Activated CD8-positive, alpha-beta memory T cell treated with anti-CD3 and anti-CD28 coated beads, Interleukin-2, amount 10 ng/mL, durations not matched to agents 7 days and 5 days (primary cell): ENCODE results near the gene MAT1A. TPM values are rescaled to one million over a fixed set of nuclear protein-coding genes. Genes with fewer than 3 reads are reported as not detected.
A peak's percentile ranks its signal among the peaks of the same experiment; 100 is the strongest.
"Not testable (repeated sequence)": the region's sequence is repeated elsewhere in the genome, so short reads cannot be mapped to it uniquely, and the experiment has no call there.

Source experiments
- ATAC-seq: fragments of 150-1000 bp; cut with Tn5 transposase; one replicate; pipeline ENCODE4 v1.10.0; 2021; ENCODE audit warnings: moderate library complexity
- CTCF ChIA-PET: fragments of 350-600 bp; sonication (Branson Sonifier 250); formaldehyde crosslinking; loops from one replicate; lab custom pipeline; 2021; ENCODE audit warnings: antibody characterized with exemption; lab: Charles Lee
- DNase-seq: peaks from one replicate; pipeline ENCODE4 v3.0.0-alpha.2; 2020
- H3K27ac Mint-ChIP-seq: one replicate; pipeline ENCODE4 v1.8.0; 2021; ENCODE audit warnings: mild to moderate bottlenecking, mixed read lengths
- H3K27me3 Mint-ChIP-seq: one replicate; pipeline ENCODE4 v1.8.0; 2021; ENCODE audit warnings: mixed read lengths
- H3K36me3 Mint-ChIP-seq: one replicate; pipeline ENCODE4 v1.8.0; 2021; ENCODE audit warnings: mild to moderate bottlenecking, mixed read lengths
- H3K4me1 Mint-ChIP-seq: one replicate; pipeline ENCODE4 v1.8.0; 2021; ENCODE audit warnings: mixed read lengths
- H3K4me3 Mint-ChIP-seq: one replicate; pipeline ENCODE4 v1.8.0; 2021; ENCODE audit warnings: mild to moderate bottlenecking, moderate library complexity, mixed read lengths
- H3K9me3 Mint-ChIP-seq: one replicate; pipeline ENCODE4 v1.8.0; 2022; ENCODE audit warnings: low read depth, mixed read lengths
- total RNA-seq, 2 experiments: library from RNA; stranded (reverse); gene quantifications; one replicate each; pipeline ENCODE4 v1.2.3, GENCODE V29; 2021

The MAT1A gene
- total RNA-seq, 2 experiments from 2014 or later: not detected

DNA sequence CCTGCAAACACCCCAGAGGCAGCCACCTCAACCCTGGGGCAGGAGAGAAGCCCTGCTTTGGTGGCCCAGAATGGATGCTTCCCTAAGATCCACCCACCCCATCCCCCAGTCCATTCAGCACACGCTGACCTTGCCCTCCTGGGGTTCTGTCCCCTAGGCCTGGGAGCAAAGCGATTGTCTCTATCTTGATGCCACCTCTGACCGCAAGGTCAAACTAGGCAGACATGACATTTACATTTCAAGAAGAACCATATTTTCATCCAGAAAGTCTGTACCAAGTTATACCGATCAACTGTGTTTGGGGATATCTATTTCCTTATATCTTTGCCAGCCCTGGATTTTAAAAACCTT is 23.0 kb downstream of the MAT1A start:
- Mint-ChIP-seq H3K9me3 (peaks cover 4% of the 10 kb centered on the region), H3K4me1 (no peaks in the 10 kb centered on the region), H3K4me3 (no peak overlapping the region), H3K27ac (no peak overlapping the region), H3K27me3 (peaks cover 35% of the 10 kb centered on the region), H3K36me3 (no peaks in the 10 kb centered on the region)
- CTCF ChIA-PET: no interaction called here
- no peak for ATAC-seq
- DNase-seq: no peak

DNA sequence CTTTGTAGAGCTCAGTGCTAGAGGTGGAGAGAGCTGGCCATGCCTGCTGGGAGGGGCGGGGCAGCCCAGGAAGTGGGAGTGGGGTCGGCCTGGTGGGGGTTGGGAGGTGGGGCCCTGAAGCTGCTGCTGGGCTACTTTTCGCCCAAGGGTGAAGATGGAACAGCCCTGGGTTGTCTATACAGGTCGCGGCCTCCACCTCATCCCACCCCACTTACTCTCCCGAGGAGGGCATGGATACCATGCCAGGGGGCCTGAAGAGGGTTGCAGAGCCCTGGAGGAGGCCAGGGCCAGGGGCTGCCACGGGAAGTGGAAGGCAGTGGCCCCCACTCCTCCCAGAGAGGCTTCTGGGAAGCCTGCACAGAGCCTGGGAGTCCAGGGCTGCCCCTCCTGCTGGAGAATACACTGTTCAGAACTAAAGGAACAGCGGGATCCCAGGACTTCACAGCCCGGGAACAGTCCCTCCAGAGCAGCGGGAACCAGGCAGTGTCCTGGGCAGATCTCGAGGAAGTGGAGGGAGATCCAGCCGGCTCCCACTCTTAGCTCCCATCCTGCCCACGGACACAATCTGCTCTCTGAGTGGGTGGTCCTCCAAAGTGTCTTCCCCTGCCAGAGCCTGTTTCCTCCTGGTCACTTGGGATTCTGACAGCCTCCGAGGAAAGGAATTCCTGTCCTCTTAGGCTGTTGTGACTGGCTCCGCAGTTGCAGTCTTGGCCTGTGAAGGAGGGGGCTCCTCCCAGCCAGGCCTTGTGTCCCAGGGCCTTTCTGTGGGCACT is 23.5 kb downstream of the MAT1A start:
- no peak overlapping the region for H3K4me3 Mint-ChIP-seq

GRCh38 chr10:80264081-80265056 is 25.1 kb downstream of the MAT1A start:
- H3K27me3 Mint-ChIP-seq: peaks cover 35% of the 10 kb centered on the region
- H3K4me3 Mint-ChIP-seq: no peak overlapping the region
- ATAC-seq (no peak), DNase-seq (no peak)
- H3K4me1 Mint-ChIP-seq: no peaks in the 10 kb centered on the region
- no peak overlapping the region for H3K27ac Mint-ChIP-seq
- H3K36me3 Mint-ChIP-seq: no peaks in the 10 kb centered on the region
- CTCF ChIA-PET: interaction anchor here (2.0 kb wide), 1 partner anchor 121 kb away, joined by 7 read pairs; no protein-coding TSS in a partner anchor
- peaks cover 4% of the 10 kb centered on the region for H3K9me3 Mint-ChIP-seq

More for the DNA sequence above, 23.5 kb downstream of the MAT1A start:
- peaks cover 35% of the 10 kb centered on the region for H3K27me3 Mint-ChIP-seq
- H3K9me3 Mint-ChIP-seq: peaks cover 4% of the 10 kb centered on the region
- no peaks in the 10 kb centered on the region for H3K4me1 Mint-ChIP-seq
- no peak for ATAC-seq
- CTCF ChIA-PET: no interaction called here
- H3K36me3 Mint-ChIP-seq: no peaks in the 10 kb centered on the region
- no peak for DNase-seq
- H3K27ac Mint-ChIP-seq: no peak overlapping the region

DNA sequence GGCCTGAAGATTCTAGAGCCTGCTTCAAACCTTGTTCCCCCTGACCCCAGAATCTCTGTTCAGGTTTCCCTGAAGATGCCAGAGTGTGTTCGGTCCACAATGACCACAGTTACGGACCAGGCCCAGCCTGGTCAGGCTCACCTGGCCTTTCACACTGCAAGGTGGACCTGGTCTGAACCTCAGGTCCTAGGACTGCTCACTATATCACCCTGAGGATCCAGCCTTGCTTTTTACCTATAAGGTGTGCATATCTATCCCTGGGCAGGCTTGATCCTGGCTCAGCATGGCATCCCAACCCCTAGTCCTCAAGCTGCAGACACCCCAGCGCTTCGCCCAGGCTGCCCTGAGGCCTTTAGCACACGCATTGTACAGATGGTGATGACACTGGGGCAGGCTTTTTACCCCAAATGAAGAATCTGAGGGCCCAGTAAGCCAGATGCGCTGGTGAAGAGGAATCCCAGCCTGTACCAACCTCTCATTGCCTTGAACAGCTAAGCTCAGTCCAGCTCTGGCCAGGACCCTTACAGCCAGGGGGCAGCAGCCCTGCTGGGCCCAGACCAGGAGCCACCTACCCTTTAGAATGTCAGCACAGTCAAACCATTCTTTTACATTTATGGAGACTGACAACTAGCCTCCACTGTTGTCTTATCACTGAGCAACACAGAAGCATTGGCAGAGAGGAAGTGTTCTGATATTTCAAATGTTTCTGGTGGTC is 28.0 kb downstream of the MAT1A start:
- Mint-ChIP-seq H3K4me1 (no peaks in the 10 kb centered on the region), H3K27me3 (peaks cover 24% of the 10 kb centered on the region), H3K27ac (no peak overlapping the region), H3K36me3 (no peaks in the 10 kb centered on the region), H3K9me3 (peaks cover 4% of the 10 kb centered on the region), H3K4me3 (no peak overlapping the region)
- CTCF ChIA-PET: interaction anchor here (0.7 to 5.0 kb wide), 16 partner anchors 8 to 209 kb away, joined by 3 to 43 read pairs (median 3); partner anchors contain the start of gene PRXL2A
- peak; percentile 25 for DNase-seq
- no peak for ATAC-seq

DNA sequence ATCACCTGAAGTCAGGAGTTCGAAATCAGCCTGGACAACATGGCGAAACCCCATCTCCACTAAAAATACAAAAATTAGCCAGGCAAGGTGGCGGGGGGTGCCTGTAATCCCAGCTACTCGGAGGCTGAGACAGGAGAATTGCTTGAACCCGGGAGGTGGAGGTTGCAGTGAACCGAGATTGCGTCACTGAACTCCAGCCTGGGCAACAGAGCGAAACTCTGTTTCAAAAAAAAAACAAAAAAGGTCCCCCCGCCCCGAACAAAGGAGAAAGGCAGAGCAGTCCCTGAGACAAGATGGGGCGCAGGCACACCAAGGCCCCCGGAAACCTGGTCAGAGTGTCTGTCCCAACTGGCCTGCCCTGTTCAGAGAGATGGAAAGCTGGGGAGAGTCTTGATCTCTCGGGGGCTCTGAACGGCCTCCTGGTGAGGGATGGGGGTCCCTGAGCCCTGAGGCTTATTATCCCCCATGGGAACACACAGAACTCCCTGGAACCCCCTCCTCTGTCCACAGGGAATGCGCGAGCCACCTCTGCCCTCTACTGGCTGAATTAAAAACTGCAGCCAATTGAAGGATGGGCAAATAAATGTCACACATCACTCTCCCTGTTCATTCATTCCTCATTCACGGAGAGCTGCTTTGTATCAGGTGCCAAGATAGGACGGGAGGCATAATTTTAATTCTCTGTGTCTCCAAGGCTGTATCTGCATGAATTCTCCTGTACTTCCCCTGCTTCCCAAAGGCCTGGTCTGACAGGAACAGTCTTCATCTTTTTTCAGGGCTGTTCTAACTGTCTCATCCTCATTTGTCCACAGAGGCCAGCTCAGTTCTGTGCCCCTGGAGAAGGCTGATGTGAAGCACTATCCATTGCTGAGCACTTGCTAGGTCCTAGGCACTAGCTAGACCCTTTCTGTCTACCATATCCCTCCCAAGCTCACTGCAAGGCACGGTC is 28.9 kb downstream of the MAT1A start:
- Mint-ChIP-seq H3K4me1 (no peaks in the 10 kb centered on the region), H3K27ac (no peak overlapping the region), H3K27me3 (peaks cover 24% of the 10 kb centered on the region), H3K4me3 (no peak overlapping the region), H3K36me3 (no peaks in the 10 kb centered on the region), H3K9me3 (peaks cover 4% of the 10 kb centered on the region)
- ATAC-seq (peak; percentile 66), DNase-seq (peak; percentile 52)
- CTCF ChIA-PET: interaction anchor here (0.6 to 5.0 kb wide), 18 partner anchors 8 to 211 kb away, joined by 3 to 43 read pairs (median 3); partner anchors contain the start of gene PRXL2A

GRCh38 chr10:80259405-80259871 is 30.0 kb downstream of the MAT1A start:
- CTCF ChIA-PET: interaction anchor here (0.7 to 5.0 kb wide), 3 partner anchors 37 to 158 kb away, joined by 3 to 43 read pairs (median 13); no protein-coding TSS in a partner anchor
- Mint-ChIP-seq H3K27ac (no peak overlapping the region), H3K27me3 (peaks cover 19% of the 10 kb centered on the region), H3K4me3 (no peak overlapping the region), H3K4me1 (peaks cover 2% of the 10 kb centered on the region), H3K36me3 (peaks cover 1% of the 10 kb centered on the region), H3K9me3 (peaks cover 4% of the 10 kb centered on the region)
- ATAC-seq (no peak), DNase-seq (no peak)

DNA sequence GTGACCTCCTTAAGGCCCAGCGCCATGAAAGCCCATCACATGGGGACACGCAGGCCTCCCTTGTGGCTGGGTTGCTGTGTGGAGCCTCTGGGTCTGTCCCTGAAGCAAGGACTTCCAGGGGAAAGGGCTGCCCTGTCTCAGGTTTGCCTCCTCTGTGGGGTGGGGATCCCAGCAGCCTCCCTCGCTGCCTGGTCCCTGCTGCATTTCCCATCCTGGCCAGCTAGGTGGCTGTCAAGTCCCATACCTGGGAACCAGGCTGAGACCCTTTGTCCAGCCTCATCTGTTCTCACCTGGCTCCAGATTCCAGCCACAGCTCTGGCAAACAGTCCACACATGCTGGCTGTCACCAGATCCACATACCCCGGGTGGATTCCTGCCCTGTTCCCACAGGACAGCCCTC is 32.7 kb downstream of the MAT1A start:
- H3K27ac Mint-ChIP-seq, DNase-seq, CTCF ChIA-PET, H3K9me3 Mint-ChIP-seq, H3K36me3 Mint-ChIP-seq, H3K4me3 Mint-ChIP-seq, H3K27me3 Mint-ChIP-seq, ATAC-seq: not testable (repeated sequence)
- peaks cover 25% of the 10 kb centered on the region for H3K4me1 Mint-ChIP-seq

DNA sequence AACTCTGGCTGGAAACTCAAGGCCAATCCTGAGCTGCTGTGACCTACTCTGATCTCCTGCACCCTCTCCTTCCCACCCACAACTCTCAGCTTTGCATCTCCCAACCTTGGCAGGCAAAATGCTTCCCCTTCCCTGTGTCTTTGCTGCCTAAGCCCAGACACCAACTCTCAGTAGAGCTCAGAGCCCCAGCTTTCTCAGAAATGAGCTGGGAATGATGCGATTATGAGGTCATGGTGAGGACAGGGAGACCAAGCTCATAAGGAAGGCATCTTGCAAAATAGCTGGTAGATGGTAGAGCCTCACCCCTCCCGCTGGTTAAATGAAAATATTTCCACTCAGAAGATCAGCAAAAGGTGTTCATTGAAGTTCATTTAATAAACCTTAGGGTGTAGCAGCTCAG is 34.7 kb downstream of the MAT1A start:
- H3K9me3 Mint-ChIP-seq, DNase-seq, H3K27me3 Mint-ChIP-seq, H3K27ac Mint-ChIP-seq, ATAC-seq, CTCF ChIA-PET, H3K4me3 Mint-ChIP-seq, H3K36me3 Mint-ChIP-seq: not testable (repeated sequence)
- peaks cover 26% of the 10 kb centered on the region for H3K4me1 Mint-ChIP-seq

DNA sequence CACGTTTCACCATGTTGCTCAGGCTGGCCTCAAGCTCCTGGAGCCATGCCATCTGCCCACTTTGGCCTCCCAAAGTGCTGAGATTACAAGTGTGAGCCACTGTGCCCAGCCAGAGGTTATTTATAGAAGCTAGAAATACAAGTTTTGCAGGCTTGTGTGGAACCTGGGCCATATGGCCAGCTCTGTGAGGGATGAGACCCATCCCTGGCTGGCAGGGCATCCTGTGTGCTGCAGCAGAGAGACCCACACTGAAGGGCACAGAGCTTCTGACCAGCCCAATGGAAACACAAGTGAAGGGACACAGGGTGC is 35.5 kb downstream of the MAT1A start:
- H3K36me3 Mint-ChIP-seq, H3K27me3 Mint-ChIP-seq, H3K9me3 Mint-ChIP-seq, H3K4me3 Mint-ChIP-seq: not testable (repeated sequence)
- ATAC-seq: peak; percentile 22
- H3K4me1 Mint-ChIP-seq: peaks cover 26% of the 10 kb centered on the region
- CTCF ChIA-PET: interaction anchor here (1.1 to 2.0 kb wide), 3 partner anchors 33 to 110 kb away, joined by 3 to 13 read pairs (median 3); no protein-coding TSS in a partner anchor
- peak; percentile 46 for DNase-seq
- peak overlapping the region; percentile 99 for H3K27ac Mint-ChIP-seq

- peak overlapping the region; percentile 99 for H3K27ac Mint-ChIP-seq
- peak; percentile 76 for DNase-seq
Observed at GRCh38 chr10:80253266-80253962, 36.0 kb downstream of the MAT1A start.

GRCh38 chr10:80252296-80252887 is 37.1 kb downstream of the MAT1A start:
- ATAC-seq: no peak
- Mint-ChIP-seq H3K4me3 (no peak overlapping the region), H3K9me3 (no peaks in the 10 kb centered on the region), H3K27ac (peak overlapping the region; percentile 99), H3K27me3 (peaks cover 5% of the 10 kb centered on the region), H3K4me1 (peaks cover 26% of the 10 kb centered on the region), H3K36me3 (peaks cover 4% of the 10 kb centered on the region)
- CTCF ChIA-PET: interaction anchor here (1.2 to 2.0 kb wide), 5 partner anchors 9 to 108 kb away, joined by 3 to 13 read pairs (median 5); no protein-coding TSS in a partner anchor
- no peak for DNase-seq

More at GRCh38 chr10:80253266-80253962, 36.0 kb downstream of the MAT1A start:
- Mint-ChIP-seq H3K4me3 (peak overlapping the region; percentile 8), H3K9me3 (no peaks in the 10 kb centered on the region), H3K27me3 (peaks cover under 1% of the 10 kb centered on the region), H3K36me3 (peaks cover 4% of the 10 kb centered on the region), H3K4me1 (peaks cover 26% of the 10 kb centered on the region)
- ATAC-seq: peak; percentile 87
- CTCF ChIA-PET: interaction anchor here (1.1 to 2.0 kb wide), 6 partner anchors 8 to 109 kb away, joined by 3 to 13 read pairs (median 4); no protein-coding TSS in a partner anchor
